Uterus (tissue), 2 donors: ENCODE data around the gene DAP3.

Experiments used
- POLR2A ChIP-seq, 2 donors: fragments of 450-650 bp; IDR thresholded peaks; one replicate each; pipeline ENCODE4 v1.6.1; 2016; ENCODE audit warnings: antibody characterized with exemption in 2 of 2, mild to moderate bottlenecking in 1 of 2, moderate library complexity in 1 of 2
- TF ChIP-seq, protein P1 (sequence below), 4 experiments: fragments of 200-600 bp in 2 of 4; fragments of 450-650 bp in 2 of 4; sonication (generic) in 2 of 4; IDR thresholded peaks; one replicate each; pipeline ENCODE4 v1.5.1; 2016 to 2019; ENCODE audit warnings: antibody characterized with exemption in 4 of 4, mild to moderate bottlenecking in 2 of 4, moderate library complexity in 1 of 4

DNA sequence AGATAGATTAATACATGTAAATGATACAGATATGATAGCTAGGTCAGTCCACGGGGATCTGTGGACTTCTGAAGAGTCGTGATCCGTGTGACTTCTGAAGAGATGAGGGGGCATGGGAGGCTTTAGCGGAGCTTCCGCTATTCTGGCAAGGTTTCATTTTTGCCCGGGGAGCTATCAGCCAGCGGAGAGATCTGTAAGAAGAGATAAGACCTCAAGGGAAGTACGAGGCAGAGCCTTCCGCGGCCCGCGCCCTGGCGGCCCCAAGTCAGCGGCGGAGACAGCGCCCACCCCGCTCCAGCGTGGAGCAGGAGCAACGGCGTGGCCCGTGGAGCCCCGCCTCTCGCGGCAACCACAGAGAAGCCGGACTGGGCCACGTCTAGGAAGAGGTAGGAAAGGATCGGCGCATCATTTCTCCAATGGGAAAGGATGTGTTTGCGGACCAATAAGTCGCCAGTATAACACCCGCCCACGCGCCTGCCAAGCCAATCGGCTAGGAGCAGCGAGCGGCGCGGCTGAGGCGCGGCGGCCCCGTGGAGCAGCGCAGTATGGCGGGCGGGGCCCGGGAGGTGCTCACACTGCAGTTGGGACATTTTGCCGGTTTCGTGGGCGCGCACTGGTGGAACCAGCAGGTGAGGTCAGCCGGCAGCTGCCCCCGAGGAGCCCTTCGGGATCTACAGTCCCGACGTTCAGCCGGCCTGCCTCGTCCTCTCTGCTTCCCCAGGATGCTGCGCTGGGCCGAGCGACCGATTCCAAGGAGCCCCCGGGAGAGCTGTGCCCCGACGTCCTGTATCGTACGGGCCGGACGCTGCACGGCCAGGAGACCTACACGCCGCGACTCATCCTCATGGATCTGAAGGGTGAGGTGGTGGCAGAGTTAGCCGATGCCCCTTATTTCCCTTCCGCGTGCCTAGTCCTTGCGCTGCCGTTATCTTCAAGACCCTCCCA is 56.7 kb downstream of the DAP3 start:
- TF ChIP-seq, protein P1, sequence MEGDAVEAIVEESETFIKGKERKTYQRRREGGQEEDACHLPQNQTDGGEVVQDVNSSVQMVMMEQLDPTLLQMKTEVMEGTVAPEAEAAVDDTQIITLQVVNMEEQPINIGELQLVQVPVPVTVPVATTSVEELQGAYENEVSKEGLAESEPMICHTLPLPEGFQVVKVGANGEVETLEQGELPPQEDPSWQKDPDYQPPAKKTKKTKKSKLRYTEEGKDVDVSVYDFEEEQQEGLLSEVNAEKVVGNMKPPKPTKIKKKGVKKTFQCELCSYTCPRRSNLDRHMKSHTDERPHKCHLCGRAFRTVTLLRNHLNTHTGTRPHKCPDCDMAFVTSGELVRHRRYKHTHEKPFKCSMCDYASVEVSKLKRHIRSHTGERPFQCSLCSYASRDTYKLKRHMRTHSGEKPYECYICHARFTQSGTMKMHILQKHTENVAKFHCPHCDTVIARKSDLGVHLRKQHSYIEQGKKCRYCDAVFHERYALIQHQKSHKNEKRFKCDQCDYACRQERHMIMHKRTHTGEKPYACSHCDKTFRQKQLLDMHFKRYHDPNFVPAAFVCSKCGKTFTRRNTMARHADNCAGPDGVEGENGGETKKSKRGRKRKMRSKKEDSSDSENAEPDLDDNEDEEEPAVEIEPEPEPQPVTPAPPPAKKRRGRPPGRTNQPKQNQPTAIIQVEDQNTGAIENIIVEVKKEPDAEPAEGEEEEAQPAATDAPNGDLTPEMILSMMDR (IDR thresholded peaks at IDR 0.05) = peak in 1 of 4 experiments; percentile 20
- peak; percentile 45 to 67 for TF ChIP-seq POLR2A (IDR thresholded peaks at IDR 0.05)
